Rectal smooth muscle tissue (tissue), 1 donor: ENCODE results near the gene TAP1.
"Not testable (repeated sequence)": the region's sequence is repeated elsewhere in the genome, so short reads cannot be mapped to it uniquely, and the experiment has no call there.

Experiments used
- H3K27ac ChIP-seq: one replicate; pipeline ENCODE4 v1.7.0; 2013; ENCODE audit warnings: low read depth, low read length, inconsistent platforms
- H3K27me3 ChIP-seq: one replicate; pipeline ENCODE4 v1.7.0; 2013; ENCODE audit warnings: low read length; ENCODE audit not compliant: control insufficient read depth, insufficient read depth
- H3K36me3 ChIP-seq: one replicate; pipeline ENCODE4 v1.7.0; 2013; ENCODE audit warnings: low read length; ENCODE audit not compliant: control insufficient read depth, insufficient read depth
- H3K4me1 ChIP-seq: one replicate; pipeline ENCODE4 v1.7.0; 2013; ENCODE audit warnings: low read length; ENCODE audit not compliant: control insufficient read depth, insufficient read depth
- H3K4me3 ChIP-seq: one replicate; pipeline ENCODE4 v1.7.0; 2013; ENCODE audit warnings: low read length
- H3K9ac ChIP-seq: one replicate; pipeline ENCODE4 v1.7.0; 2013; ENCODE audit warnings: low read length

The TAP1 gene

DNA sequence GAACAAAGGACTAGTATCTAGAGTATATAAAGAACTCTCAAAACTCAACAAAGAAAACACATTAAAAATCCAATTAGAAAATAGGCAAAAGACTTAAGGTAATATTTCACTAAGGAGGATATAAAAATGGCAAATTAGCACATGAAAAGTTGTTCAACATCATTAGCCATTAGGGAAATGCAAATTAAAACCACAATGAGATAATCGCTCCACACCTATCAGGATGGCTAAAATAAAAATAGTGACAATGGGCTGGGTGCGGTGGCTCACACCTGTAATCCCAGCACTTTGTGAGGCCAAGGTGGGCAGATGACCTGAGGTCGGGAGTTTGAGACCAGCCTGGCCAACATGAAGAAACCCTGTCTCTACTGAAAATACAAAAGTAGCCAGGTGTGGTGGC lies 27.5 kb upstream of the TAP1 start:
- H3K4me3 ChIP-seq, H3K4me1 ChIP-seq, H3K9ac ChIP-seq, H3K36me3 ChIP-seq, H3K27ac ChIP-seq, H3K27me3 ChIP-seq: not testable (repeated sequence)

DNA sequence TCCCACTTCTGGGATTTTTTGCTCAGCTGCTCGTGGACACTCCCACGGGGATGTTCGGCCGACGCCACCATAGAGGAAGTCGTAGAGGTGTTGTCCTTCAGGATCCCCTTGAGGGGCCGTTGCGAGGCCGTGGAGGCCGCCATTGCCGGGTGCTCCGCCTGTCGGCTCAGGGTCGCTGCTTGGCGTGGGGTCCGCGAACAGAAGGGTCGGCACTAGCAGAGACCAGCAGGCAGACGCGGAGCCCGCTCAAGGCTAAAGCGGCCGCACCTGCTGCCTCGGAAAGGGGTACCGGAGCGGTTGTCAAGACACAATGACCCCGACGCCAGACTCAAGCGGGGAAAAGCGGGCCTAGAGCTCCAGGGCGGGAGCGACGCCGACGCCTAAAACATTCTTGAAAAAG lies 26.2 kb upstream of the TAP1 start:
- H3K4me3 ChIP-seq: no peak overlapping the region
- no peaks in the 10 kb centered on the region for H3K36me3 ChIP-seq
- no peaks in the 10 kb centered on the region for H3K27me3 ChIP-seq
- H3K4me1 ChIP-seq: no peaks in the 10 kb centered on the region
- no peak overlapping the region for H3K9ac ChIP-seq
- H3K27ac ChIP-seq: no peak overlapping the region

DNA sequence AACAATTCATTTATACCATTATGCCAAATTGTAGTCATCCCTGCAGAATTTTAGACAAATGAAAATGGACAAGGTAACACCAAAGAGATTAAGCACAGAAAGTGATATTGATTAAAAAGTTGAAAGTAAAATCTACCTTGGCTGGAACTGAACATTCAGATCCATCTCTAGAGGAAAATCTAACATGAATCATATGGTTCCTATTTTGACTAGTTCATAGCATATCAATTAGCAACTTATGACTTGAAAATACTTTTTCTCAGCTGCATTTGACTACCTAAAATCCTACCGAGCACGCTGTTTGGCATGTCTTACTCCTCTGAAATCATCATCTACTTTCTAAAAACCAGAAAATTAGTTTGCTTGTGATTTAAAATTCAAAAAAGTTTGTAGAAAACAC lies 23.1 kb upstream of the TAP1 start:
- H3K27ac ChIP-seq: no peak overlapping the region
- no peak overlapping the region for H3K9ac ChIP-seq
- H3K4me1 ChIP-seq: no peaks in the 10 kb centered on the region
- H3K27me3 ChIP-seq: no peaks in the 10 kb centered on the region
- no peaks in the 10 kb centered on the region for H3K36me3 ChIP-seq
- no peak overlapping the region for H3K4me3 ChIP-seq

DNA sequence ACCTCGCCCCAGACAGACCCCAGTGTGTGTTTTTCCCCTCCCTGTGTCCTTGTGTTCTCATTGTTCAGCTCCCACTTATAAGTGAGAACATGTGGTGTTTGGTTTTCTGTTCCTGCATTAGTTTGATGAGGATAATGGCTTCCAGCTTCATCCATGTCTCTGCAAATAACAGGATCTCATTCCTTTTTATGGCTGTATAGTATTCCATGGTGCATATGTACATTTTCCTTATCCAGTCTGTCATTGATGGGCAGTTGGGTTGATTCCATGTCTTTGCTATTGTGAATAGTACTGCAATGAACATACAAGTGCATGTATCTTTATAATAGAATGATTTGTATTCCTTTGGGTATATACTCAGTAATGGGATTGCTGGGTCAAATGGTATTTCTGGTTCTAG lies 20.4 kb upstream of the TAP1 start:
- not testable (repeated sequence) for H3K36me3 ChIP-seq, H3K27ac ChIP-seq, H3K4me1 ChIP-seq, H3K4me3 ChIP-seq, H3K27me3 ChIP-seq, H3K9ac ChIP-seq

DNA sequence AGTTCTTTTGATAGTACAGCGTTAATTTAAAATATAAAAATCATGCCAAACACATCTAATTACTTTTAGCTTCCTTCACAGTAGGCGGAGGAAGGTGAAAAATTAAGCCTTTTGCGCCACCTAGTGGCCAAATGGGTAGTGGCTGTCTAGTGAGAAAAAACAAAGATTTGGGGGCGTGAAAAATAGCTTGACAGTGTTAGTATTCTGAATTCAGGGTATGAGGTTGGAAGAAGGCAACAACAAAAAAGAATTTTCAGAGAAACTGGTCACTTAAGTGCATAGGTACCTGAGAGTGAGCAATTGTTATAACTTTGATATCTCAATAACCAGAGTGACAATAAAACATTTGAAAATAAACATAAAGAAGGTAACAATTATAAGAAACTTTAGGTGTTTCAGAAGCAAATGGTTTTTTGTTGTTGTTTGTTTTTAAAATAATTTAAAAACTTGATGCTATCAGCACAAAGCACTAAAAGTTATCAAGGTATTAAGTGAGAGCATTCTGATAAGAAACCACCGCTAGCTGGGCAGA lies 14.8 kb upstream of the TAP1 start:
- no peaks in the 10 kb centered on the region for H3K27me3 ChIP-seq
- no peak overlapping the region for H3K4me3 ChIP-seq
- H3K9ac ChIP-seq: no peak overlapping the region
- no peaks in the 10 kb centered on the region for H3K36me3 ChIP-seq
- no peak overlapping the region for H3K27ac ChIP-seq
- no peaks in the 10 kb centered on the region for H3K4me1 ChIP-seq

DNA sequence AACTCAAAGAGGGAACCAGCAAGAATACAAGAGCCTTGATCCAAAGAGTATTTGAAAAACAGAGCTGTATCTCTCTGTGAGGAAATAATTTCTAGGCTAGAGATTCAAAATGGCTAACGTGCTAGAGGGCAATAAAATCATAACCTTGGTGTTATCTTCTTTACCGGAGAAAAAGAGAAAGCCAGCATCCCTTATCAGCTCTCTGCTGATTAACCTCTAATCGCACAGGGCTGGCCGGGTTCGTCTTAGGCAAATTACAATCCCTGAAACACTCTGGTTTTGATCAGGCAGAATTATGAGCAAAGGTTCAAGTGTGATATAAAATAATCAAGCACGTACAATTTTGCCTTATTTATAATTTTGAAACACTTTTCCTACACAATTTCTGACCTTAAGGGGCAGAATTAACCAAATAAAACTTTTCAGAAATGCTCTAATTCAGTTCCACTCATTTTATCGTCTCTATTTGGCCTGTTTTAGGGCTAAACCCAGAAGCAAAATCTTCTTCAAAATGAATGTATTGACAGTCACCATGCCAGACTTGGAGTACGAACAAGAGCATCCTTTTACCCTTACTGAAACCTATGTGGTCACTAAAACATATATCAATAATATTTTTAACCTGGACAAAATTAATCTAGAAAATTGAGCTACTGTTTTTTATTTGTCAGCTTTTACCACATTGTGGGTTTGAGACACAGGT lies 14.2 kb upstream of the TAP1 start:
- Histone ChIP-seq H3K4me1 (no peaks in the 10 kb centered on the region), H3K9ac (no peak overlapping the region), H3K27ac (no peak overlapping the region), H3K27me3 (no peaks in the 10 kb centered on the region), H3K4me3 (no peak overlapping the region), H3K36me3 (no peaks in the 10 kb centered on the region)

DNA sequence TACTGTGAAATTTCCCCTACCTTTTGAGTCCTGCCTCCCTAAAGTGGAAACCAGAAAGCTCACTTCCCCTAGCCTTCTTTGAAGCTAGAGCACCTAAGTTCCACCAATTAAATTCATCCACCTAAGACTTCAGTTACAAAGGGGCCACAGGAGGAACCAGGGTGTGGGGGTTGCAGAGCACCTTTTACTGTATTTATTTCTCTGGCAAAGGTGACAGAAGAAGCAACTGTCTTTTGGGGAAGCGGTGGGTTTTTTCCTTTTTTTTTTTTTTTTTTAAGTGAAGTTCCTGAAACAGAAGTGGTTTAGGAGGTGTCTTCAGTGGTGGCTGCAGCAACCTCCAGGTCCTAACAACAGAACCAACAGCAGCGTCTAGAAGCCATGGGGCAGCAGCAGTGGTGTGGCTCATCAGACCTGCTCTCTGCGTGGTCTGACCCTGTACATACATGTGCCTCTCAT lies 13.5 kb upstream of the TAP1 start:
- Histone ChIP-seq H3K9ac (no peak overlapping the region), H3K4me3 (no peak overlapping the region), H3K27ac (no peak overlapping the region), H3K4me1 (no peaks in the 10 kb centered on the region), H3K27me3 (no peaks in the 10 kb centered on the region), H3K36me3 (no peaks in the 10 kb centered on the region)

DNA sequence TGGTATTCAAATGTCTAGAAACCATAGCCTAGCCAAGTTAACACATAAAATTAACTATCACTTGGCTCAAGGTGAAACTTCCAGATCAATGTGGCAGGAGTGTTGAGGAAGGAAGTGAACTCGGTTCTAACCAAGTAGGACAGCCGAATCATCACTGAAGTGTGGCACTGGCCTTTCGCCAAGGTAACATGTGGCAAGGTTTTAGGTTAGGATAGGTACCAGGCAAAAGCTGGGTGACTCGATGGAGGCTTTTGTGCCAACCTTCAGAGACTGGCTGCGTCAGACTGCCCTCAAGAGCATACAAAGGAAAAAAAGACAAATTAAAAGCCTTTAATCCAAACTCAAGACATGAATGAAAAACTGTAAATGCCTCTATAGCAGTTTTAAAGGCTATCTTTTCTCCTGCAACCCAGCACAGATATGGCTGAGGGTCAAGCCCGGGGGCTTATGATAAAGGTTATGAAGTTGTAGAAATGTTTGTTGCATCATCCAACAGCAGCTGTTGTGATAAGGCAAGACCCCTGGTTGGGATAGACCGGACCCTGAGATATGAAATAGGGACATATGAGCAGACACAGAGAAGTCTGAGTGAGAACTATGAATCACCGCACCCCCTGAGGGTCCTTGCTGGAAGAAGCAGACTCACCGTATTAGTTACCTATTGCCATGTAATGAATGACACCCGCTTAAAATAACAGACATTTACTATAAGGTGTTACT lies 12.4 kb upstream of the TAP1 start:
- no peak overlapping the region for H3K4me3 ChIP-seq
- no peaks in the 10 kb centered on the region for H3K4me1 ChIP-seq
- H3K27me3 ChIP-seq: no peaks in the 10 kb centered on the region
- H3K36me3 ChIP-seq: no peaks in the 10 kb centered on the region
- H3K27ac ChIP-seq: no peak overlapping the region
- no peak overlapping the region for H3K9ac ChIP-seq

DNA sequence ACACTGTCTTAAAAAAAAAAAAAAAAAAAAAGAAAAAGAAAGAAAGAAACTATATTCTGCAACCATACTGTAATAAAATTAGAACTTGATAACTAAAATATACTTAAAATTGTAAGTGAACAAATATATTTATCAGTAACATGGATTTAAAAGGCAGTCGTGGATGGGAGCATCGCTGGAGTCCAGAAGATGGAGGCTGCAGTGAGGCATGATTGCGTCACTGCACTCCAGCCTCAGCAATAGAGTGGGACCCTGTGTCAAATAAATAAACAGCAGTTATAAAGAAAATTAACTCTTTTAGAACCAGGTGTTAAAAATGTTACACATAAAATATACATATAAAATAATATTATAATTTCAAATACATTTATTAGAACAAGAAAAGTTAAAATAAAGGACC lies 9.2 kb upstream of the TAP1 start:
- H3K36me3 ChIP-seq: peaks cover 7% of the 10 kb centered on the region
- H3K4me1 ChIP-seq: no peaks in the 10 kb centered on the region
- H3K27me3 ChIP-seq: no peaks in the 10 kb centered on the region
- no peak overlapping the region for H3K27ac ChIP-seq
- no peak overlapping the region for H3K4me3 ChIP-seq
- H3K9ac ChIP-seq: no peak overlapping the region

DNA sequence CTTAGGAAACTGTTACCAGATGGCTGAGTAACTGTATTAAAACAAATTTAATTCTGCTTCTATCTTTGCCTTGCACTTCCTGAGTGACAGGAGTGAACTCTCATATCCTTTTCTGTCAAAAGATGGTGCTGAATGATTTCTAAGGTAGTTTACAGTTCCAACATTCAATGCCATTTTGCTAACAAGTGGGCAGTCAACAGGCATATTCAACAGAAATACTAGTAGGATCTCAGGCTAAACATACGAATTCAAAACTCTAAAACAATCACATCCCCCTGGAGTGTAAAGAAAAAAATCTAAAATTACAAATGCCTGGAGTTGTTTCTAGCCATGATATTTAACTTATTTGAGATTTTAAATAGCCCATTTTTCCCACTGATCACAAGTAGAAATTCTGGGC lies 7.2 kb upstream of the TAP1 start:
- no peak overlapping the region for H3K9ac ChIP-seq
- H3K4me3 ChIP-seq: no peak overlapping the region
- no peaks in the 10 kb centered on the region for H3K27me3 ChIP-seq
- no peaks in the 10 kb centered on the region for H3K4me1 ChIP-seq
- peaks cover 12% of the 10 kb centered on the region for H3K36me3 ChIP-seq
- no peak overlapping the region for H3K27ac ChIP-seq

DNA sequence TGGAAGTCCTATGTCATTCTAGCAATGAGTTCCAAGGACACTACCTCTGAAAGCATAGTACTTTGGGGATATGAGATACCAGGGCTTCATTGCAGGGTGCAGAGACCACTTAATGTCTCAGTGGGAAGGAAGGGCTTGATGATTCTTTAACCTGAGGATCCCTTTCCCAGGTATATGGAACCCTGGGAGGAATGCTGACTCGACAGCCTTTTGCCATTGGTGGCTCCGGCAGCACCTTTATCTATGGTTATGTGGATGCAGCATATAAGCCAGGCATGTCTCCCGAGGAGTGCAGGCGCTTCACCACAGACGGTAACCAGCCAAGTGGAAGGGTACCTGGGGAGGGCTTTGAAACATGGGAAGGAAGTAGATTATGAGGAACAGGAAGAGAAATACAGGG lies 4.7 kb upstream of the TAP1 start:
- peaks cover 12% of the 10 kb centered on the region for H3K36me3 ChIP-seq
- no peak overlapping the region for H3K9ac ChIP-seq
- no peak overlapping the region for H3K27ac ChIP-seq
- no peak overlapping the region for H3K4me3 ChIP-seq
- H3K27me3 ChIP-seq: no peaks in the 10 kb centered on the region
- peaks cover 5% of the 10 kb centered on the region for H3K4me1 ChIP-seq

DNA sequence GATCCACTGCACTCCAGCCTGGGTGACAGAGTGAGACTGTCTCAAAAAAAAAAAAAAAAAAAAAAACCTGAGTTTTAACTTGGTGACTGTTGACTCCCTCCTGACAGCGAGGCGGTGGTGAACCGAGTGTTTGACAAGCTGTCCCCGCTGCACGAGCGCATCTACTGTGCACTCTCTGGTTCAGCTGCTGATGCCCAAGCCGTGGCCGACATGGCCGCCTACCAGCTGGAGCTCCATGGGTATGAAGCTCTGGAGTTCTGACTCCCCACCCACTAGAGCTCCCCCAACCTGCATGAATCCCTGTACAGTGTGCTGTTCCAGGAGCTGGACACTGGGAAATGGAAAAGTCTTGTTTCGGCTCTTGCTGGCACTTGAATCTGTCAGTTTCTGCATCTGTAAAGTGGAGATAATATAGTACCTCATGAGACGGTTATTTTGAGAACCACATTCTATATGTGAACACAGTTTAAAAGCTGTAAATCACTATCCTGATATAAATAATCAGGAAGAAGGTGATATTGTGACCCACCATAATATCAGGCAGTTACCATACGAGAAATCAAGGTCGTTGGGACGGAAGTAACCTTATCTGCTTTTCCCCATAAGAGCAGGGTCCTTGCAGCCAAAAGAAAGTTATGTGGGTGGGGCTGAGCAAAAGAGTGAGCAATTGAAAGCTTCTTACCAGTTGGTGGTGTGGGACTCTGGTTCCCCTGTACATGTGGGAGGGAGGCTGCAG lies 3.8 kb upstream of the TAP1 start:
- H3K9ac ChIP-seq: no peak overlapping the region
- no peak overlapping the region for H3K27ac ChIP-seq
- H3K4me1 ChIP-seq: peaks cover 7% of the 10 kb centered on the region
- H3K36me3 ChIP-seq: peaks cover 12% of the 10 kb centered on the region
- no peaks in the 10 kb centered on the region for H3K27me3 ChIP-seq
- no peak overlapping the region for H3K4me3 ChIP-seq
